CD4-positive, alpha-beta T cell (primary cell): ENCODE results near the gene CYP26A1. TPM values are rescaled to one million over a fixed set of nuclear protein-coding genes. Genes with fewer than 3 reads are reported as not detected.

ENCODE experiments used
- ATAC-seq: fragments of 200-7000 bp; cut with Tn5 transposase; one replicate; pipeline ENCODE4 v1.10.0; 2022; ENCODE audit warnings: mild to moderate bottlenecking; ENCODE audit not compliant: poor library complexity
- CTCF ChIA-PET: fragments of 350-600 bp; sonication (Branson Sonifier 250); formaldehyde crosslinking; loops from one replicate; lab custom pipeline; 2021; ENCODE audit warnings: antibody characterized with exemption, inconsistent platforms; lab: Charles Lee
- POLR2A ChIA-PET: fragments of 350-600 bp; sonication (Branson Sonifier 250); formaldehyde crosslinking; loops from one replicate; lab custom pipeline; 2021; ENCODE audit warnings: antibody characterized with exemption, inconsistent platforms; lab: Charles Lee
- DNase-seq, 14 experiments: peaks; one replicate each; pipeline ENCODE4 v3.0.0-alpha.2; 2013 to 2020; ENCODE audit warnings: mixed read lengths in 2 of 14
- H3K27ac ChIP-seq, 2 donors: one replicate each; pipeline versions ENCODE4 v1.5.1 to v1.7.0; 2013; ENCODE audit warnings: low read length in 2 of 2, low read depth in 1 of 2, mild to moderate bottlenecking in 1 of 2
- H3K27me3 ChIP-seq, 2 experiments: 1 replicate in 1 of 2; 2 replicates in 1 of 2; pipeline versions ENCODE4 v1.6.1 to v1.7.0; 2013; ENCODE audit warnings: low read length in 2 of 2, control low read depth in 1 of 2, mild to moderate bottlenecking in 1 of 2, moderate library complexity in 1 of 2; ENCODE audit not compliant: insufficient read depth in 2 of 2, control insufficient read depth in 1 of 2
- H3K36me3 ChIP-seq: one replicate; pipeline ENCODE4 v1.6.1; 2013; ENCODE audit warnings: low read length, control low read depth; ENCODE audit not compliant: insufficient read depth
- H3K4me1 ChIP-seq: one replicate; pipeline ENCODE4 v1.6.1; 2013; ENCODE audit warnings: low read length, control low read depth; ENCODE audit not compliant: insufficient read depth
- H3K4me3 ChIP-seq: one replicate; pipeline ENCODE4 v1.5.1; 2013; ENCODE audit warnings: mild to moderate bottlenecking, low read length, moderate library complexity
- H3K9me3 ChIP-seq, 2 experiments: 1 replicate in 1 of 2; 2 replicates in 1 of 2; pipeline versions ENCODE4 v1.6.1 to v1.7.0; 2013; ENCODE audit warnings: low read length in 2 of 2, mild to moderate bottlenecking in 2 of 2, control low read depth in 1 of 2, moderate library complexity in 1 of 2; ENCODE audit not compliant: control insufficient read depth in 1 of 2, insufficient read depth in 1 of 2
- H3K27ac Mint-ChIP-seq: one replicate; pipeline ENCODE4 v1.8.0; 2020; ENCODE audit warnings: mixed read lengths
- H3K27me3 Mint-ChIP-seq: one replicate; pipeline ENCODE4 v1.8.0; 2021; ENCODE audit warnings: mixed read lengths
- H3K36me3 Mint-ChIP-seq: one replicate; pipeline ENCODE4 v1.8.0; 2021; ENCODE audit warnings: low read depth, mixed read lengths
- H3K4me1 Mint-ChIP-seq: one replicate; pipeline ENCODE4 v1.8.0; 2021; ENCODE audit warnings: low read depth, mixed read lengths
- H3K4me3 Mint-ChIP-seq: one replicate; pipeline ENCODE4 v1.8.0; 2020; ENCODE audit warnings: mild to moderate bottlenecking, mixed read lengths
- H3K9me3 Mint-ChIP-seq: one replicate; pipeline ENCODE4 v1.8.0; 2020; ENCODE audit warnings: mixed read lengths
- intact Hi-C, 2 experiments: fragments of 100-400 bp; cut with DNase I in 1 of 2; cut with micrococcal nuclease in 1 of 2; formaldehyde crosslinking; loops; one replicate each; pipeline versions ENCODE4 v1.15.1 to v1.9.0; 2023 to 2025; cut with DNase I, micrococcal nuclease
- total RNA-seq, 174 experiments: library from RNA in 2 of 174; stranded (reverse) in 2 of 174; gene quantifications; one replicate each; pipeline ENCODE4 v1.2.3 and lab custom pipeline; 2021 to 2026
- TF ChIP-seq, protein P1 (sequence below): fragments of 200-600 bp; IDR thresholded peaks from one replicate; pipeline ENCODE4 v1.8.0; 2022; ENCODE audit warnings: antibody characterized with exemption, mild to moderate bottlenecking

The CYP26A1 gene
- total RNA-seq, 2 experiments from 2014 or later = not detected

DNA sequence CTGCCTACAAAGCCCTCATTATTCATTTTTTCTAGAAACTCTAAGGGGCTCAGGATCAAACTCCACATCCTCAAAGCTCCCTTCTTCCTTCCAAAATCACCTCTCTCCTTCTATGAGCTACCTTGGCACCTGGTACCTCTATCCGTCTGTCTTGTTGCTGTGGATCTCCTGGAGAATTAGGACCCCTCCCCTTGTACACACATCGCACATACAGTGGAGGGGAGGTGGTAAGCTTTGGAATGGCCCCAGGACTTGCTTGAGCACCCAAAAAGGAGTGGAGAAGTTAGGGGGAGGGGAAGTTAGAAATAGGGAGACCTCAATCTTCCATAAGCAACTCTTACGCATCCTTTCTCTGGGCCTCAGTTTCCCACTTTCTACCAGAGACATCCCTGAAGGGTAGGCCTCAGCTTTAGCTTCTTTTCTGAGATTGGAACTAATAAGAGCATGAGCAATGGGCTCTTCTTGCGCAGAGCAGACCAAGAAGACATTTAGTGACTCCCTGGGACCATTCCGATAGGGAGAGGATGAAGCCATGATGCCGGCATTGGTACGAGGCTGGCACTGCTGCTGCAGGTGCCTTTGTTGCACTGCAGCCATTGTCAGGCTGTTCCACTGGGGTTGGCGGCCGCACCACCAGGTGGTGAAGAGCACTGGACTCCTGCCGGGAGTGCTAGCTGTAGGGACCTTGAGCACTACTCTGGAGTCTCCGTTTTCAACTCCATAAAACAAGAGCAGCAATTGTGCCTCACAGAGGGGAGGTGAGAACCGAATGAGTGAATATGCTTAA is 8.6 kb upstream of the CYP26A1 start:
- Histone ChIP-seq H3K27ac (no peak overlapping the region), H3K9me3 (peaks cover 0 to 11% of the 10 kb centered on the region in 2 experiments), H3K27me3 (peaks cover 39 to 57% of the 10 kb centered on the region in 2 experiments), H3K4me3 (no peak overlapping the region), H3K36me3 (no peaks in the 10 kb centered on the region), H3K4me1 (peaks cover 20% of the 10 kb centered on the region)
- no peak for DNase-seq
- intact Hi-C loops = no loop called here
- ATAC-seq = no peak
- TF ChIP-seq, protein P1, sequence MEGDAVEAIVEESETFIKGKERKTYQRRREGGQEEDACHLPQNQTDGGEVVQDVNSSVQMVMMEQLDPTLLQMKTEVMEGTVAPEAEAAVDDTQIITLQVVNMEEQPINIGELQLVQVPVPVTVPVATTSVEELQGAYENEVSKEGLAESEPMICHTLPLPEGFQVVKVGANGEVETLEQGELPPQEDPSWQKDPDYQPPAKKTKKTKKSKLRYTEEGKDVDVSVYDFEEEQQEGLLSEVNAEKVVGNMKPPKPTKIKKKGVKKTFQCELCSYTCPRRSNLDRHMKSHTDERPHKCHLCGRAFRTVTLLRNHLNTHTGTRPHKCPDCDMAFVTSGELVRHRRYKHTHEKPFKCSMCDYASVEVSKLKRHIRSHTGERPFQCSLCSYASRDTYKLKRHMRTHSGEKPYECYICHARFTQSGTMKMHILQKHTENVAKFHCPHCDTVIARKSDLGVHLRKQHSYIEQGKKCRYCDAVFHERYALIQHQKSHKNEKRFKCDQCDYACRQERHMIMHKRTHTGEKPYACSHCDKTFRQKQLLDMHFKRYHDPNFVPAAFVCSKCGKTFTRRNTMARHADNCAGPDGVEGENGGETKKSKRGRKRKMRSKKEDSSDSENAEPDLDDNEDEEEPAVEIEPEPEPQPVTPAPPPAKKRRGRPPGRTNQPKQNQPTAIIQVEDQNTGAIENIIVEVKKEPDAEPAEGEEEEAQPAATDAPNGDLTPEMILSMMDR = no peak
- POLR2A ChIA-PET = no interaction called here
- no peak overlapping the region for H3K4me3 Mint-ChIP-seq
- peaks cover 64% of the 10 kb centered on the region for H3K27me3 Mint-ChIP-seq
- H3K9me3 Mint-ChIP-seq = no peaks in the 10 kb centered on the region
- CTCF ChIA-PET = no interaction called here
- peaks cover 47% of the 10 kb centered on the region for H3K4me1 Mint-ChIP-seq
- no peaks in the 10 kb centered on the region for H3K36me3 Mint-ChIP-seq
- no peak overlapping the region for H3K27ac Mint-ChIP-seq

- Histone ChIP-seq H3K36me3 (no peaks in the 10 kb centered on the region), H3K4me3 (no peak overlapping the region), H3K9me3 (peaks cover 0 to 7% of the 10 kb centered on the region in 2 experiments), H3K27me3 (peaks cover 42 to 66% of the 10 kb centered on the region in 2 experiments), H3K4me1 (peaks cover 16% of the 10 kb centered on the region), H3K27ac (no peak overlapping the region)
- TF ChIP-seq, protein P1 = no peak
- Mint-ChIP-seq H3K4me1 (peaks cover 52% of the 10 kb centered on the region), H3K27me3 (peaks cover 71% of the 10 kb centered on the region), H3K4me3 (no peak overlapping the region), H3K27ac (no peak overlapping the region), H3K9me3 (no peaks in the 10 kb centered on the region), H3K36me3 (no peaks in the 10 kb centered on the region)
- ChIA-PET CTCF (no interaction called here), POLR2A (no interaction called here)
- intact Hi-C loops = no loop called here
- ATAC-seq (no peak), DNase-seq (no peak)
These were observed 7.8 kb upstream of the CYP26A1 start for GRCh38 chr10:93065675-93066543.

DNA sequence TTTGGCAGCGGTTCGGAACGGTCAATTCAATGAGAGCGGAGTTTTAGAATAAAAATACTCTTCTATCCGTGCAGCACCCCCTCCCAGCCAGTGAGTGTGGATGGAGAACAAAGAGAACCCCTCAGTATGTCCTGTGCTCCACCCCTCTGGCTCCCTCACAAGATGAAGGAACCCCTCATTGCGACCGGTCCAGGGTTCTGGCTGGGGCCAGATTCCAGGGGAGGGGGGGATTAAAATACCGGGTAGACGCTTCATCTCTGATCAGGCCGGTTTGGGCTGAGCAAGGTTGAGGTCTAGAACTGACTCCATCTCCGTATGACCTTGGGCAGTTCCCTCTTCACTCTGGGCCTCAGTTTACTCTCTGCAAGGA is 7.2 kb upstream of the CYP26A1 start:
- no peak overlapping the region for H3K4me3 Mint-ChIP-seq
- TF ChIP-seq, protein P1 = no peak
- H3K36me3 Mint-ChIP-seq = no peaks in the 10 kb centered on the region
- Histone ChIP-seq H3K27ac (no peak overlapping the region), H3K4me1 (peaks cover 10% of the 10 kb centered on the region), H3K4me3 (no peak overlapping the region), H3K9me3 (peaks cover 0 to 5% of the 10 kb centered on the region in 2 experiments), H3K36me3 (no peaks in the 10 kb centered on the region), H3K27me3 (peaks cover 37 to 70% of the 10 kb centered on the region in 2 experiments)
- CTCF ChIA-PET = no interaction called here
- no peak for ATAC-seq
- H3K9me3 Mint-ChIP-seq = no peaks in the 10 kb centered on the region
- no peak overlapping the region for H3K27ac Mint-ChIP-seq
- no peak for DNase-seq
- POLR2A ChIA-PET = no interaction called here
- peaks cover 74% of the 10 kb centered on the region for H3K27me3 Mint-ChIP-seq
- peaks cover 53% of the 10 kb centered on the region for H3K4me1 Mint-ChIP-seq
- intact Hi-C loops = no loop called here
